HepG2 (cell line): Measurements from ENCODE around the gene TDRD9. TPM values are rescaled to one million over a fixed set of nuclear protein-coding genes. Genes with fewer than 3 reads are reported as not detected.

Source experiments
- ATAC-seq: fragments of 200-7000 bp; cut with Tn5 transposase; 3 replicates; pipeline ENCODE4 v1.9.1; 2020; ENCODE audit warnings: mild to moderate bottlenecking, moderate library complexity
- BruUV-seq: library from RNA; stranded (reverse); fragments of 400-500 nt; replicated peaks from 2 replicates; lab custom pipeline; 2021; lab: Mats Ljungman, UMichigan
- CTCF ChIA-PET: fragments of 300-600 bp; formaldehyde crosslinking; extraction: SDS; loops from one replicate; lab custom pipeline; 2021; ENCODE audit warnings: low total read pairs, inconsistent platforms, low intra/inter-chr PET ratio; lab: Yijun Ruan, JAX
- POLR2A ChIA-PET: fragments of 350-600 bp; sonication (Branson Sonifier 250); formaldehyde crosslinking; loops from one replicate; lab custom pipeline; 2020; ENCODE audit warnings: antibody characterized with exemption, inconsistent platforms; lab: Yijun Ruan, JAX
- DNase-seq: peaks from one replicate; pipeline ENCODE4 v3.0.0-alpha.2; 2015; ENCODE audit warnings: low spot score
- FAIRE-seq: peaks from 3 replicates; lab custom pipeline; 2011; peaks lifted over from hg19 to GRCh38; lab: Jason Lieb, UNC
- H2AFZ ChIP-seq: one replicate; pipeline ENCODE4 v1.6.1; 2011; ENCODE audit warnings: low read length, inconsistent platforms
- H3K27ac ChIP-seq: fragments of 300-600 bp; 3 replicates; pipeline ENCODE4 v1.8.0; 2011; ENCODE audit warnings: mixed run types, mild to moderate bottlenecking, mixed read lengths, low read length, inconsistent platforms; ENCODE audit not compliant: insufficient read depth; ENCODE audit errors: extremely low read length
- H3K27me3 ChIP-seq, 2 experiments: fragments of 200-600 bp in 1 of 2; 2 replicates in 1 of 2; 3 replicates in 1 of 2; pipeline versions ENCODE4 v1.6.0 to v1.8.0; 2011; ENCODE audit warnings: low read length in 2 of 2, mild to moderate bottlenecking in 2 of 2, moderate library complexity in 2 of 2, inconsistent platforms in 1 of 2; ENCODE audit not compliant: insufficient read depth in 2 of 2, control insufficient read depth in 1 of 2
- H3K36me3 ChIP-seq, 2 experiments: fragments of 200-600 bp in 1 of 2; replicated peaks in 1 of 2; 2 replicates in 1 of 2; 3 replicates in 1 of 2; pipeline versions ENCODE4 v1.5.1 to v1.8.0; 2011; ENCODE audit warnings: low read length in 2 of 2, inconsistent platforms in 1 of 2; ENCODE audit not compliant: insufficient read depth in 2 of 2, control insufficient read depth in 1 of 2
- H3K4me1 ChIP-seq: 2 replicates; pipeline ENCODE4 v1.5.1; 2012; ENCODE audit warnings: low read length, inconsistent platforms; ENCODE audit not compliant: insufficient read depth
- H3K4me2 ChIP-seq: 2 replicates; pipeline ENCODE4 v1.6.0; 2011; ENCODE audit warnings: low read depth, low read length, inconsistent platforms
- H3K4me3 ChIP-seq, 3 experiments: fragments of 200-600 bp in 1 of 3; sonication (generic), shearing (Covaris generic) in 1 of 3; replicated peaks in 1 of 3; 2 replicates each; pipeline ENCODE4 v1.5.1; 2011 to 2016; ENCODE audit warnings: low read length in 3 of 3, inconsistent platforms in 2 of 3, low read depth in 2 of 3, mild to moderate bottlenecking in 2 of 3, control low read depth in 1 of 3, mixed read lengths in 1 of 3; ENCODE audit not compliant: insufficient read depth in 1 of 3
- H3K79me2 ChIP-seq: one replicate; pipeline ENCODE4 v1.6.1; 2011; ENCODE audit warnings: low read length, inconsistent platforms; ENCODE audit not compliant: insufficient read depth
- H3K9ac ChIP-seq: 2 replicates; pipeline ENCODE4 v1.6.0; 2011; ENCODE audit warnings: mild to moderate bottlenecking, low read depth, low read length, inconsistent platforms; ENCODE audit not compliant: insufficient read depth
- H3K9me3 ChIP-seq: 2 replicates; pipeline ENCODE4 v1.5.1; 2012; ENCODE audit warnings: mild to moderate bottlenecking, low read length
- H4K20me1 ChIP-seq: 2 replicates; pipeline ENCODE4 v1.6.0; 2011; ENCODE audit warnings: inconsistent platforms, mild to moderate bottlenecking, low read length, moderate library complexity; ENCODE audit not compliant: insufficient read depth
- ASH2L ChIP-seq: fragments of 300-600, 200-600 bp; sonication (generic); IDR thresholded peaks from 2 replicates; pipeline ENCODE4 v1.7.0; 2017; ENCODE audit warnings: low read depth, mild to moderate bottlenecking, moderate library complexity, mixed read lengths, low read length; ENCODE audit not compliant: insufficient read length
- CBX5 ChIP-seq: sonication (generic); formaldehyde crosslinking; IDR thresholded peaks from 2 replicates; pipeline ENCODE4 v1.4.0; 2020; ENCODE audit warnings: missing genetic modification reagents, borderline replicate concordance
- HMG20A ChIP-seq: IDR thresholded peaks from 2 replicates; pipeline ENCODE4 v1.6.1; 2016; ENCODE audit warnings: borderline replicate concordance
- HOXA7 ChIP-seq: sonication (generic); formaldehyde crosslinking; IDR thresholded peaks from 2 replicates; pipeline ENCODE4 v1.8.1; 2022; ENCODE audit warnings: mild to moderate bottlenecking, missing genetic modification reagents, moderate library complexity
- KLF6 ChIP-seq: IDR thresholded peaks from 2 replicates; pipeline ENCODE4 v1.8.0; 2016; ENCODE audit warnings: missing biosample characterization, missing genetic modification reagents
- MEIS2 ChIP-seq: sonication (generic); formaldehyde crosslinking; IDR thresholded peaks from 2 replicates; pipeline ENCODE4 v1.9.0; 2021; ENCODE audit warnings: mild to moderate bottlenecking, missing genetic modification reagents
- NPAS2 ChIP-seq: sonication (generic); formaldehyde crosslinking; IDR thresholded peaks from 2 replicates; pipeline ENCODE4 v1.8.0; 2022; ENCODE audit warnings: mild to moderate bottlenecking, missing genetic modification reagents, borderline replicate concordance
- ZNF619 ChIP-seq: sonication (generic); formaldehyde crosslinking; IDR thresholded peaks from 2 replicates; pipeline ENCODE4 v1.4.0; 2020; ENCODE audit warnings: mild to moderate bottlenecking, missing genetic modification reagents
- WGBS: methylation state at CpG from one replicate; pipeline ENCODE4 v1.1.6; 2017; ENCODE audit warnings: low lambda C conversion rate; 5-methylcytosine and 5-hydroxymethylcytosine counted together
- in situ Hi-C: cut with HindIII; loops from 2 replicates; pipeline ENCODE4 v1.10.0; 2017; ENCODE audit warnings: low pct_unique_long_range_greater_than_20kb; ENCODE audit not compliant: extremely low pct_ligation_motif_present
- intact Hi-C: fragments of 100-400 bp; cut with micrococcal nuclease; formaldehyde crosslinking; loops from one replicate; pipeline ENCODE4 v1.10.0; 2022; ENCODE audit not compliant: unreplicated experiment
- polyA plus RNA-seq, 8 experiments: library from polyadenylated mRNA; depleted of rRNA in 3 of 8; stranded (reverse) in 7 of 8; unstranded in 1 of 8; fragments of >200 nt; fragmentation: Illumina TruSeq in 4 of 8; extraction: Trizol in 4 of 8; gene quantifications; 2 replicates each; pipeline versions ENCODE4 v1.2.1 to v1.2.3, GENCODE V29; 2011 to 2016; ENCODE audit warnings: low read depth in 4 of 8, missing spikeins in 1 of 8, mixed read lengths in 1 of 8; ENCODE audit not compliant: insufficient read depth in 1 of 8
- total RNA-seq, 5 experiments: library from RNA; depleted of rRNA; stranded (reverse); fragments of >200 nt; fragmentation: Illumina TruSeq; extraction: Trizol; gene quantifications; 2 replicates each; pipeline ENCODE4 v1.2.3, GENCODE V29; 2016; ENCODE audit warnings: low read depth in 1 of 5
- TF ChIP-seq, protein P1 (sequence below): sonication (generic); formaldehyde crosslinking; IDR thresholded peaks from 2 replicates; pipeline ENCODE4; 2020; ENCODE audit warnings: missing genetic modification reagents, mild to moderate bottlenecking, borderline replicate concordance
- TF ChIP-seq, protein P2 (sequence below): sonication (generic); formaldehyde crosslinking; IDR thresholded peaks from 2 replicates; pipeline ENCODE4 v1.5.0; 2020; ENCODE audit warnings: missing genetic modification reagents, mild to moderate bottlenecking, borderline replicate concordance
- TF ChIP-seq, protein P3 (sequence below): IDR thresholded peaks from 2 replicates; pipeline ENCODE4 v1.6.1; 2016; ENCODE audit warnings: mild to moderate bottlenecking, missing biosample characterization, missing genetic modification reagents
- TF ChIP-seq, protein P4 (sequence below): sonication (generic); formaldehyde crosslinking; IDR thresholded peaks from 2 replicates; pipeline ENCODE4 v1.4.0; 2020; ENCODE audit warnings: low read depth, mild to moderate bottlenecking, missing genetic modification reagents

Gene TDRD9
- total and polyA plus RNA-seq, 2 of the 13 experiments (the other 11 are each of a cell fraction or from before 2014, with no cell fraction given), result not detected

DNA sequence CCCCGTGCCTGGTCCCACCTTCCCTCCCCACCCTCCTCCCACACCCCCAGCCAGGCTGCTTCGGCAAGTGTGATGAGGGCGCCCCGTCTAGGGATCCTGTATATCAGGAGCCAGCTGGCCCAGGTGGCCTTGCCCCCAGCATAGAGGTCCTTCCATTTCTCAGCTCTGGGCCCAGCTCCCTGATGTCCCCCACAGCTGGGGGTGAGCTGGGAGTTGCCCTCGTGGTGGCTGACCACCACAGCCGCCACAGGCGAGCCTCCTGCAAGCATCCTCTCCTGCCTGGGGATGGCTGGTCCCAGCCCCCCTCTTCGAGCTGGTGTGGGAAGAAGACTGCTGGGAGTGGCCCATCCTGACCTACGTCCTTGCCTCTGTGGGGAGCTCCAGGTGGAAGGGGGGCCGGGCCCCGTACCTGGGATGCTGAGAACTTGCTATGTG, 164.7 kb downstream of the TDRD9 start (continued):
- TF ChIP-seq, protein P1, sequence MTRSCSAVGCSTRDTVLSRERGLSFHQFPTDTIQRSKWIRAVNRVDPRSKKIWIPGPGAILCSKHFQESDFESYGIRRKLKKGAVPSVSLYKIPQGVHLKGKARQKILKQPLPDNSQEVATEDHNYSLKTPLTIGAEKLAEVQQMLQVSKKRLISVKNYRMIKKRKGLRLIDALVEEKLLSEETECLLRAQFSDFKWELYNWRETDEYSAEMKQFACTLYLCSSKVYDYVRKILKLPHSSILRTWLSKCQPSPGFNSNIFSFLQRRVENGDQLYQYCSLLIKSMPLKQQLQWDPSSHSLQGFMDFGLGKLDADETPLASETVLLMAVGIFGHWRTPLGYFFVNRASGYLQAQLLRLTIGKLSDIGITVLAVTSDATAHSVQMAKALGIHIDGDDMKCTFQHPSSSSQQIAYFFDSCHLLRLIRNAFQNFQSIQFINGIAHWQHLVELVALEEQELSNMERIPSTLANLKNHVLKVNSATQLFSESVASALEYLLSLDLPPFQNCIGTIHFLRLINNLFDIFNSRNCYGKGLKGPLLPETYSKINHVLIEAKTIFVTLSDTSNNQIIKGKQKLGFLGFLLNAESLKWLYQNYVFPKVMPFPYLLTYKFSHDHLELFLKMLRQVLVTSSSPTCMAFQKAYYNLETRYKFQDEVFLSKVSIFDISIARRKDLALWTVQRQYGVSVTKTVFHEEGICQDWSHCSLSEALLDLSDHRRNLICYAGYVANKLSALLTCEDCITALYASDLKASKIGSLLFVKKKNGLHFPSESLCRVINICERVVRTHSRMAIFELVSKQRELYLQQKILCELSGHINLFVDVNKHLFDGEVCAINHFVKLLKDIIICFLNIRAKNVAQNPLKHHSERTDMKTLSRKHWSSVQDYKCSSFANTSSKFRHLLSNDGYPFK (CRISPR knock-in tag), result no peak

DNA sequence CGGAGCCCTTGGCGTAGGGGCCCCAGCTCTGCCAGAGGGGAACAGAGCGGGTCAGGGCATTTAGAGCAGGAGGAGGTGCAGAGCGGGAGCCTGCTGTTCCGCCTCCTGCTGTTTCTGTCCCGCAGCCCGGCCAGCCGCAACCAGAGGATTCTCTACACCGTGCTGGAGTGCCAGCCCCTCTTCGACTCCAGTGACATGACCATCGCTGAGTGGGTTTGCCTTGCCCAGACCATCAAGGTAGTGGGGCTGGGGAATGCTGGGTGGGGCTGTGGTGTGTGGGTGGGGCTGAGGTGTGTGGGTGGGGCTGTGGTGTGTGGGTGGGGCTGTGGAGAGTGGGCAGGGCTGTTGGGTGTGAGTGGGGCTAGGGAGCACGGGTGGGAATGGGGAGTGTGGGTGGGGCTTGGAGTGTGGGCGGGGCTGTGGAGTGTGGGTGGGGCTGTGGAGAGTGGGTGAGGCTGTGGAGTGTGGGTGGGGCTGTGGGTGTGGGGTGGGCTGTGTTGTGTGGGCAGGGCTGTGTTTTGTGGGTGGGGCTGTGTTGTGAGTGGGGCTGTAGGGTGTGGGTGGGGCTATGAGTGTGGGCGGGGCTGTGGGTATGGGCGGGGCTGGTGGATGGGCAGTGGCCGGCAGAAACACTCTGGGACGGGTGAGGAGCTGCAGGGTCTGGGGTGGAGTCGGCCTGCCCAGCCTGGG, 165.3 kb downstream of the TDRD9 start:
- Histone ChIP-seq H3K27ac (no peak overlapping the region), H3K9me3 (no peaks in the 10 kb centered on the region)
- TF ChIP-seq, protein P2, sequence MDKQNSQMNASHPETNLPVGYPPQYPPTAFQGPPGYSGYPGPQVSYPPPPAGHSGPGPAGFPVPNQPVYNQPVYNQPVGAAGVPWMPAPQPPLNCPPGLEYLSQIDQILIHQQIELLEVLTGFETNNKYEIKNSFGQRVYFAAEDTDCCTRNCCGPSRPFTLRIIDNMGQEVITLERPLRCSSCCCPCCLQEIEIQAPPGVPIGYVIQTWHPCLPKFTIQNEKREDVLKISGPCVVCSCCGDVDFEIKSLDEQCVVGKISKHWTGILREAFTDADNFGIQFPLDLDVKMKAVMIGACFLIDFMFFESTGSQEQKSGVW (CRISPR knock-in tag), result no peak
- TF ChIP-seq HMG20A (CRISPR knock-in tag), result no peak
- TF ChIP-seq, protein P3, sequence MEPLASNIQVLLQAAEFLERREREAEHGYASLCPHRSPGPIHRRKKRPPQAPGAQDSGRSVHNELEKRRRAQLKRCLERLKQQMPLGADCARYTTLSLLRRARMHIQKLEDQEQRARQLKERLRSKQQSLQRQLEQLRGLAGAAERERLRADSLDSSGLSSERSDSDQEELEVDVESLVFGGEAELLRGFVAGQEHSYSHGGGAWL (CRISPR knock-in tag), result no peak
- TF ChIP-seq ZNF619, result no peak
- no peak for TF ChIP-seq KLF6 (CRISPR knock-in tag)
- no peak for TF ChIP-seq ASH2L
- TF ChIP-seq, protein P4, sequence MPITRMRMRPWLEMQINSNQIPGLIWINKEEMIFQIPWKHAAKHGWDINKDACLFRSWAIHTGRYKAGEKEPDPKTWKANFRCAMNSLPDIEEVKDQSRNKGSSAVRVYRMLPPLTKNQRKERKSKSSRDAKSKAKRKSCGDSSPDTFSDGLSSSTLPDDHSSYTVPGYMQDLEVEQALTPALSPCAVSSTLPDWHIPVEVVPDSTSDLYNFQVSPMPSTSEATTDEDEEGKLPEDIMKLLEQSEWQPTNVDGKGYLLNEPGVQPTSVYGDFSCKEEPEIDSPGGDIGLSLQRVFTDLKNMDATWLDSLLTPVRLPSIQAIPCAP (CRISPR knock-in tag), result no peak
- no peak for TF ChIP-seq MEIS2 (CRISPR knock-in tag)
- no peak for TF ChIP-seq HOXA7
- TF ChIP-seq CBX5 (CRISPR knock-in tag), result no peak
- TF ChIP-seq NPAS2 (CRISPR knock-in tag), result no peak
- TF ChIP-seq, all 625 proteins: peak for 0
- Histone ChIP-seq H3K4me3 (no peak overlapping the region), H3K4me2 (no peak overlapping the region), H4K20me1 (no peaks in the 10 kb centered on the region; the same call in 1 of the 2 replicates), H3K79me2 (no peaks in the 10 kb centered on the region), H2AFZ (no peak overlapping the region), H3K4me1 (peaks cover 7% of the 10 kb centered on the region; the same call in 1 of the 2 replicates), H3K27me3 (peaks cover 3 to 10% of the 10 kb centered on the region in 2 experiments; a peak in 2 of 5 replicates), H3K9ac (no peak overlapping the region), H3K36me3 (no peaks in the 10 kb centered on the region)
- intact Hi-C loops (no loop called here), in situ Hi-C loops (no loop called here)
- no TSS peak for BruUV-seq
- CTCF ChIA-PET, result interaction anchor here (1.4 kb wide), 1 partner anchor 15 kb away, joined by 5 read pairs; no protein-coding TSS in a partner anchor
- FAIRE-seq (no peak), DNase-seq (no peak), ATAC-seq (no peak)
- 48% methylated on average over 8 of the region's 18 CpGs for WGBS
- POLR2A ChIA-PET, result no interaction called here
